ENCODE results near the gene MRPL37. TPM values are rescaled to one million over a fixed set of nuclear protein-coding genes. Genes with fewer than 3 reads are reported as not detected.
"Not testable (repeated sequence)": the region's sequence is repeated elsewhere in the genome, so short reads cannot be mapped to it uniquely, and the experiment has no call there.

MRPL37 gene
- total RNA-seq, 1 donor from 2014 or later = 83.9 TPM

DNA sequence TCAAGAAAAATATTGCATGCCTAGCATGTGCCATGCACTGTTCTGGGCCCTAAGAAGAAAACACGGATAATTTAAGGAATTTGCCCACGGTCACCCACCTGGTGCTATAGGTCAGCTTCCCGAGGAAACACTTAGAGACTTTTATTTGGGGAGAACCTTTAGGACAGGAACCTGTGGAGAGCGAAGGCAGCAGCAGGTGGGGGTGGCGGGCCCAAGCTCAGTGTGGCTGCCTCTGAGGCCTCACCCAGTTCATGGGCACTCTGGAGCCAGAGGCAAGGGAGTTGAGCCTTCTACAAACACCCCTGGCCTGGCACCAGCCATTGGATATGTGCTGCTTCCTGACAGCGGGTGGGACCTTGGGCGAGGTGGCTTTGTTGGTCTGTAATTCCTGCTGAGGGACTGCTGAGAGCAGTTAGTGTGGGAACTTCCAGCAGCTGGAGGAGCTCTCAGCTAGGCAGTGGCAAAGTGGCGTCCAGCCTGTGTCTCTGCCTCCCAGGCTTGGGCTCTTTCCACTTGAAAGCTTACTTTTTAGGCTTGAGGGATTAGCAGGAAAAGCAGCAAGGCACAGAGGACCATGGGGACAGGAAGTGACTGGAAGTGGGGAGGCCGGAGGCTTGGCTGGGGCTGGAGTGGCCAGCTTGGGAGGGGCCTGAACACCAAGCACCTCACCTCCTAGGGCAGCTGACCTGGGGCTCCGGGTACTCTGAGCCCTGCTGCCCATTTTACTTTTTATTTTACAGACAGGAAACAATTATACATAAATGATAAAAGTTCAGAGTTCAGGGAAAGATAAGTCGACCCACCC lies 19.1 kb downstream of the MRPL37 start:
- DNase-seq (ENCODE audit: extremely low read depth, low read depth, low spot score) = no peak

DNA sequence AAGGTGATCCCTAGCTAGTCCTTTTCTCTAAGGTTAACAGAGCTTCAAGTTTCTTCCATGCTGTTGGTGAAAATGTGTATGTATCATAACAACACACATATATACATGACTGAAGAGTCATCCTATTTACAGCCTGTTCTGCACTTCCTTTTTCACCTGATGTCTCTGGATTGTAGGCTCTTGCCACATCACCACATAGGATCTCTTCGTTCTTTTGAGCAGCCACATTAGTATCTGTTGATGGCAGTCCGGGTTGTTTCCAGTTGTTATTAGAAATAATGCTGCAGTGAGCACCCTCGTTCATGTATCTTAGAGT lies 19.7 kb downstream of the MRPL37 start:
- no peak for DNase-seq (ENCODE audit: extremely low read depth, low read depth, low spot score)

DNA sequence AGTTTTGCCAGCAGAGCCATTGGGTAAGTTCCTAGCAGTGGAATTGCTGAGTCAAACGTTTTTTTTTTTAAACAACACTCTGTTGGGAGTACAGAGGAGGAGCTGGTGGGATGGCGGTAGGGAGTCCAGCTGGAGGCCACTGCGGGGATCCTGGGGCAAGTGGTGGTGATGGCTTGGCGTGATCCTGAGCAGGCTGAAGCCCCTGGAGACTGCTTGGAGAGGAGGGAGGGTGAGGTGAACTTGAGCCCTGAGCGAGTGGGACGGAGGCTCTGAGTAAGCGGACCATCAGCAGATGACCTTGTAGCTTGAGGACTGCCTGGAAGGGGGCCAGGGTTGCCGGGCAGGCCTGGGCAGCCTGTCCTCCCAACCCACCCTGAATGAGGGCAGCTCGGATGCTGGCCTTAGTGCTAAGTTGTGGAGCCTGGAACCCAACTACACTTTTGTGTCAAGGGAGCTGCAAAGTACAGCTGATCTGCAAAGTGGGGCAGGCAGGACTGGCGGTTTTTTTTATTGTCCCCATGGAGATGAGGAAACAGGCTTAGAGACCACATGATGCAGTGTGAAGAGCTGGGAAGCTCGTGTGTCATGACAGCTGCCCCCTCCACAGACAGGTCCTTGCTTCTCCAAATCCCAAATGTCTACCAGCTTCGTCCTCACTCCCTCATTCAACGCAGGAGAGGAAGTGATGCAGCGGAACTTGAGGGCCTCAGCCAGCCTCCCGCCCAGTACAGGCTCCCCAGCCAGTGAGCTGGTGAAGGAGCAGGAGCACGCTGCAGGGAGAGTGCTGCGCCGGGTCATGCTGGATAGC lies 20.2 kb downstream of the MRPL37 start:
- DNase-seq (ENCODE audit: extremely low read depth, low read depth, low spot score) = no peak

DNA sequence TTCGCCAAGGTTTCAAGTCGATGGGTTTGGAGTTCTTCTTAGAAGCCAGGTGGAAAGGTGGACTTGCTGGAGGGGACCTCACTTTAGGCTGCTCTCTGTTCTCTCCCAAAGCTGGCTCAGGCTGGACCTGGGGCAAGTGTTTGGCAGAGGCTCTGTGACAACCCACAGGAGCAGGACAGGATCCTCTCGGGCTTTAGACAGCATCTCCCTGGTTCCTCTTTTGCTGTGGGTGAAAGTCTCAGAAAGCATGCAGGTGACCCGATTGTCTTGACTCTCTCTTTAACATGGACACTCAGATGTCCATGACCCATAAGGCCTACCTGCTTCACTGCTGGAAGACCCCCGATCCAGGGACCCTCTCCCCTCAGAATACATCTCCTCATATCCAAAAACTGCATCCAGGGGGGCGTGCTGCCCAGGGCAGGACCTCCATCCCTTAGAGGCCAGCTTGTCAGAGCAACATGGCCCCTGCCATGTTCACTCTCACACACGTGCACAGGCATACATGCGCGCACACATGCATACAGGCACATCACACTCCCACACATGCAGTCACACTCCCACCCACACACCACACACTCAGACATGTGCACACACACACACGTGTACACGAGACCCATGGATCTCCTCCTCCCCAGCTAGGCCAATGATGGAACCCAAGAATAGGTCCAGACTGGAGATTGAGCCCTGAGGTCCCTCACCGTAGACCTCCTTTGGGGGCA lies 21.3 kb downstream of the MRPL37 start:
- DNase-seq (ENCODE audit: extremely low read depth, low read depth, low spot score) = no peak

DNA sequence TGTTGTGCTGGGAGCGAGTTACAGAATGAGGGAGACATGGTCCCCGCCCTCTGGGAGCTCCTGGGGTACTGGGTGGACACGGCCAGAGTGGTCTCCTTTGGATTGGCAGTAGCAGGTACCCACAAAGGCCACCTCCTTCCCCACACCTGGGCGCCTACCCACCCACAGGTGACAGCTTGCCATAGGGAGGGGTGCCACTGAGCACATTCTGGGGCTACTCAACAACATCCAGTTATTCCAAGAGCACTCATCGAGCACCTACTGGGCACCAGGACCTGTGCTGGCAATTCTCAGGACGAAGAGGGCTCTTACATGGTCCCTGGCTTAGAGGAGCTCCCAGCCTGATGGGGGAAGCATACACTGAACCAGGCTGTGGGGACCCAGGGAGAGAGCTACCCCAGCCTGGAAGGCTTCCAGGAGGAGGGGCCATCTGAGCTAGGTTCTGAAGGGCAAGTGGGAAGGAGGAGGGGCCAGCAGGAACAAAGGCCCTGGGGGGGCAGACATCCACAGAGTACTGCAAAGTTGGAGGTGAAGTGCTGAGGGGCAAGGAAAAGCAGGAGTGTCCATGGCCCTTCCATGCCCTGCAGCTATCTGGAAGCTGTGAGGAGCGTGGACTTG lies 22.0 kb downstream of the MRPL37 start:
- no peak for DNase-seq (ENCODE audit: extremely low read depth, low read depth, low spot score)

DNA sequence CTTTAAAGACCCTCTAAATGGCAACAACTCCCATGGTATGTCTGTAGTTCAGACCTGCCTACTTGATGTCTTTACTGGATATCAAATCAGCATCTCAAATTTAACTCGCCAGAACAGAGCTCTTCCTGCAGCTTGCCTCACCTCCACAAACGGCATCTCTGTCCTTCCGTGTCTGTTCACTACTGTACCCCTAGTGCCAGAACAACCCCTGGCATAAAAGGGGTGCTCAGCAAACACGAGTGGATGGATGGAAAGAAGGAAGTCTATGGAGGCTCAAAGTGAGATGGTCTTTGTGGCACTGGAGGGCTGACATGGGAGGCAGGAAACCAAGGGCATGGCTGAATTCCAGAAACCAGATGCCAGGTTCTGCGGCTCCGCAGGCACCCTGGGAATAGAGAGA lies 22.7 kb downstream of the MRPL37 start:
- DNase-seq (ENCODE audit: extremely low read depth, low read depth, low spot score) = no peak

DNA sequence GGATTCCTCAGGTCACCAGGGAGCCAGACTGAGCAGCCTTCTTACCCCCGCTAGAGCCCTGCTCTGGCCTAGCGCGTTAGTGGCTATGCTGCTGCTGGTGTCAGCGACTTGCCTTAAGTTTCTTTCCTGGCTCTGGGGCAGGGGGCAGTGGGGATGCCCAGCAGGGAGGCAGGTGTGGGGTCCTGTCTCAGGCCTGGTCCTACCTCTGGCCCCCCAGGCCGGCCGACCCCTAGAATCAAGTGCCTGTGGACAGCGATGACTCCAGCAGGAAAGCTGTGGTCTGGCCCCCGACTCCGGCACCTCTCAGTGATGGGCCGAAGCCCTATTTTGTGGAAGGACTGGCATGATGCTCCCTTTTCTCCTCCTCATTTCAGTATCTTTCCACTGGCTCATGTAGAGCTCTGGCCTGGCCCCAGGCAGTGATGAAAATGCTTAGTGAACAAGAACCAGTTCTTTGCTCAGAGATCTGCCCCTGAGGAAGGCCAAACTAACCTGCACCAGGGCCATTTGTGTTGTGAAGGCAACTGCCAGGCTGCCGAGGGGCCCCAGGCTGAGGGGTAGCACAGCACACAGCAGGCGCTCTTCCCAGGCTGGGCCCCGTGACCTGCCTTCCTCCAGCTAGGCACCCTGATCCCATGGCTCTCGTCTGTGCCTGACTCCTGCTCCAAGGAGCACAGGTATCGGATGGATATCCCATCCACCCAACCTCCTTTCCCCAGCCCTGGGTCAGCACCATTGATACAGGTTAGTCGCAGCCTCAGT lies 23.7 kb downstream of the MRPL37 start:
- no peak for DNase-seq (ENCODE audit: extremely low read depth, low read depth, low spot score)

DNA sequence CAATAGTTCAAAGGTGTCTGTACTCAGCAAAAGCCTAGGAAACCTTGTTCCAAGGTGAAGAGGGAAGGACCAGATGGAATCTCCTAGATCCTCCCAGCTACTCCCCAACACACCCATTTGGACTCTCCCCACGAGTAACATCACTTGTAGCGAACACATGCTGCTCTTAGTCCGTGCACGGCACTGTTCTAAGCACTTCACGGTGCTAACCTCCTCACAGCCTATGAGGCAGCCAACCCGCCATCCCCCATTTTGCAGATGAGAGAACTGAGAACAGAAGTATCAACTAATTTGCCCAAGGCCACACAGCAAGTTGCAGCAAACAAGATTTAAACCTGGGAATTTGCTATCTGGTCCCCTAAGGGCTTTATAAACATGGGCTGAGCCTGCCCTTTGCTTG lies 24.3 kb downstream of the MRPL37 start:
- DNase-seq (ENCODE audit: extremely low read depth, low read depth, low spot score) = no peak

DNA sequence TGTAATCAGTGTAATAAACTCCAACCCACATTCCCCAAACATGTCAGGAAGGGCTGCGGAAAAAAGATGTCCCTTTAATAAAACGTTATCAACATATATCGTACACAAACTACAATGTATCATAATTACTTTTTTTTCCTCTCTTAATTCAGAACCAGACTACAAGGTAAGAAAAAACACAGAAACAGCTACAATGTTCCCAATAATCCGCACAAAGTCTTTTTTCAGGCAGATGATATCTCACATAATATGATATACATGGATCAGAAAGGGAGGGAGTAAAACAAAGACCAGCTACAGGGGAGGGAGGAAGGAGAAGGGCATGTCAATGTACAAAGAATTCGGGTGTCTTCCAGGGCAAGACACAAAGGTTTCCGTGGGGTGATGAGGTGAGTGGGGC lies 25.4 kb downstream of the MRPL37 start:
- DNase-seq (ENCODE audit: extremely low read depth, low read depth, low spot score) = no peak

DNA sequence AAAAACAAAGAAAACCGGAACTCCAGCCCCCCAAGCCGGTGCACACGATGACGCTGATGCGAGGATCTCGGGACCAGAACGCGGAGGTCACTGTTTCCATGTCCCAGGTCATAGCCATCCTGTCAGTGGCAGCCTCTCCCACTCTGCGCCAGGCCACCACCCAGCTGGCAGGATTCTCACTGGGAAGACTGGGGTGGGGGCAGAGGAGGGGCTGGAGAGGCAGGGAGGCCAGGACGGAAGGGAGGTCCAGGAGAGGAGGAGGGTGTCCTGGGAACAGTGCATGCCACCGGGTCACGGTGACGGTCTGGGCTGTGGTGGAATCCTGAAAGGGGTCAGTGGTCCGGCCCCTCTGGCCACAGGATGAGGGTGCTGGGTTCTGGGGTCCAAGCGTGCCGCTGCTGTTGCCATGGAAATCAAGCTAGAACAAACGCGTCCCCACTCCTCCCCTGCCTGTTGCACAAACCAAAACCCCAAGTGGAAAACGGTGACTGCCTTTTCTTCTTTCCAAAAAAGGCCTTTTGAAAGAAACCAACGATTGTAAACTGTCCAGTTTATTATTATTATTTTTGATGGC lies 26.1 kb downstream of the MRPL37 start:
- DNase-seq (ENCODE audit: extremely low read depth, low read depth, low spot score) = no peak

DNA sequence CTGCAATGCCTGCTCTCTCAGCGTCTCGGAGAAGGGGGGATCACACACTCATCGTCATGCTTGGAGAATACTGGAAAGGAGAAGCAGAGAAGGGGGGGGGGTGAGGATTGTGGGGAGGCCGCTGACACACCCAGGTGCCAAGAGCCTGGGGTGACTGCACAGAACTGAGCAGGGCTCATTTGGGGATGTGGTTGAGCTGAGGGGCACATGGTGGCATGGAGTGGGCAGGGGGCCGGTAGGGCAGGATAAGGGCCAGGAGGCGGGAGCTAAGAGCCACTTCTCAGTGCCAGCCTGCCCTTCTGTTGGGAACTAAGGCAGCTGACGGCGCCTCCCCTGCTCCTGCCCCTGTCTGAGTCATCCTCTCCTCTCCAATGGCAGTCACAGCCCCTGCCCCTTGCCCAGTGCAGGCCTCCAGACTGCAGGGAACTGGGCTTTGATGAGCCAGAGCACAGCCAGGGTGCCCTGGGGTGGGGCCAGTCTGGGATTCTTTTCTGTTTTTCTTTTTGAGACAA lies 27.2 kb downstream of the MRPL37 start:
- no peak for DNase-seq (ENCODE audit: extremely low read depth, low read depth, low spot score)

DNA sequence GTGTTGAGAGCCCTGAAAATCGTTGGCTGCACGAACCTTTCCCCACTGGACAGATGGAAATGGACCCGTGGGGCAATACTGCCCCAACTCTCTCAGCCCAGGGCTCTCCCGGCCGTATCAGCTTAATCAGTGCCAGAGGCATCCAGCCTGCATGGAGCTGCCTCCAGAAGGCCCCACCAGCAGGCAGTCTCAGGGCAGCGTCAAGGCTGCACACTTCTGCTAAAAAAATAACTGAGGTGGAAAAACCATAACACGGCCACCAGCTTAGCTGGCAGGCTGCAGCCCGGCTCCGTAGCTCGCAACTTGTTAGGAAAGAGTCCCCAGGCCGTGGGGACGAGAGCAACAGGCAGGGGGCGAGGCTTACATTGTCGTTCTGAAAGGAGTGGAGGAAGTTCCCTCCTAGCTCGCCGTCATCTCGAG lies 27.9 kb downstream of the MRPL37 start:
- DNase-seq (ENCODE audit: extremely low read depth, low read depth, low spot score) = no peak

DNA sequence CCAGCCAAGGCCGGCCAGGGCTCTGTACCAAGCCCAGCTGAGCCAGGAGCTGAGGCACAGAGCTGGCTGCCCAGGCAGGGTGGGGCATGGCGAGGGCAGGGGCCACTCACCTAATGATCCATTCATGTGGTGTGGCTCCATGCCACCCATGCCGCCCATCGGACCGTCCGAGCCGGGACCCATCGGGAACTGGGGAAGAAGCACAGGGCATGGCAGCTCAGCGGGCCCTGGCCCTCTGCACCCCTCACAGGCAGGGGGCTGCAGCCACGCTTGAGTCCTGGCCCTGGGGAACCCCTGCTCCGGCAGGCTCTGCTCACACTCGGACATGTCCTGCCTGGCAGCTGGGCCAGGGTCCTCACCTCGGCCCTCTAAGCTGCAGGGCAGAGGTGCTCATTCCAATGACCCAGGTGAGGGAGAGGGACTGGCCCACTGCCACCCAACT lies 28.7 kb downstream of the MRPL37 start:
- DNase-seq (ENCODE audit: extremely low read depth, low read depth, low spot score) = no peak

DNA sequence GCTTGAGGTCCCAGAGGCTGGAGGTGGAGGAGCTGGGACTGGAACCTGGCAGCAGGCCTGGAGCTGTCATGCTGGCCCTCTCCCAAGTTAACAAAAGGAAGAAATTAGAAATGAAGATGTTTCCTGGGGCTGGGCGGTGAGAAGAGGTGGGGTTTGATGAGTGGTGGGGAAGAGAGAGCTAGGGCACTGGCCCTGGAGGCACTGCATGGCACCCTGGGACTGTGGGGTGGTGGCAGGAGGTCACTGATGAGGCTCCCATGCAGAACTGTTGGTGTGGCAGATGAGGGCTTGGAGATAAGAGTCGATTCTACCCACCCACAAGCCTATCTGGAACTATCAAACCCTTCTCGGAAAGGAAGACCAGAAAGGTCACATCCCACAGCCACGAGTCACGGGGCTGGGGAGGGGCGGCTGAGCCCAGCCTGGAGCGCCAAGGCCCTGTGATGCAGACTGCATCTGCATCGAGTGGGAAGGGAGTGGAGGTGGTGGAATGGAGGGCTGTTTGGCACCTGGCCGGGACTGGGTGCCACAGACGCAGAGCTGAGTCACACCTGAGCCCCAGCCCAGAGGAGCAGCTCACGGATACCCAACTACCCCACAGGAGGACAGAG lies 29.4 kb downstream of the MRPL37 start:
- DNase-seq (ENCODE audit: extremely low read depth, low read depth, low spot score) = no peak

DNA sequence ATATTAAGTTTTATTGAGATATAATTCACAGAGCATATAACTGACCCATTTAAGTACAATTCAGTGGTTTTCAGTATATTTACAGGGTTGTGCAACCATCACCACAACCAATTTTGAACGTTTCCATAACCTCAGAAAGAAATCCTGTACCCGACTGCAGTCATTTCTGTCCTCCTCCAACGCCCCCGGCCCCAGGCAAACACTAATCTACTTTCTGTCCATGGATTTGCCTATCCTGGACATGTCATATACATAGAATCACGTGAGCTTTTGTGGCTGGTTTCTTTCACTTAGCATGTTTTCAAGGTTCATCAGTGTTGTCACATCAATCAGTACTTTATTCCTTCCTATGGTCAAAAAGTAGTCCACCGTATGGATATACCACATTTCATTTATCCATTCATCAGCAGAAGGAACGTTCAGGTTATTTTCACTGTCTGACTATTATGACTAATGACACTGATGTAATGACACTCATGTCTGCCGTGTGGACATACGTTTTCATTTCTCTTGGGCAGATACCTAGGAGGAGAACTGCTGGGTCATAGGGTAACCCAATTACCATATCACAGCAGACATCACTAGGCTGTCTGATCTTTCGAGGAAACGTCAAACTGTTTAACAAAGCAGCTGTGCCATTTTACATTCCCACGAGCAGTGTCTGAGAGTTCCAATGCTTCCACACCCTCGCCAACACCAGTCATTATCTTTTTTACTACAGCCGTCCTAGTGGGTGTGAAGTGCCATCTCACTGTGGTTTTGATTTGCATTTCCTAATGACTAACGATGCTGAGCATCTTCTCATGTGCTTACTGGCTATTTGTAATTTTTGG lies 30.8 kb downstream of the MRPL37 start:
- no peak for DNase-seq (ENCODE audit: extremely low read depth, low read depth, low spot score)

DNA sequence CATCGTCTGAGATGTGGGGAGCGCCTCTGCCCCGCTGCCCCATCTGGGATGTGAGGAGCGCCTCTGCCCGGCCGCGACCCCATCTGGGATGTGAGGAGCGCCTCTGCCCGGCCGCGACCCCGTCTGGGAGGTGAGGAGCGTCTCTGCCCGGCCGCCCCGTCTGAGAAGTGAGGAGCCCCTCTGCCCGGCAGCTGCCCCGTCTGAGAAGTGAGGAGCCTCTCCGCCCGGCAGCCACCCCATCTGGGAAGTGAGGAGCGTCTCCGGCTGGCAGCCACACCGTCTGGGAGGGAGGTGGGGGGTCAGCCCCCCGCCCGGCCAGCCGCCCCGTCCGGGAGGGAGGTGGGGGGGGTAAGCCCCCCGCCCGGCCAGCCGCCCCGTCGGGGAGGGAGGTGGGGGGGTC lies 33.2 kb downstream of the MRPL37 start:
- not testable (repeated sequence) for DNase-seq (ENCODE audit: extremely low read depth, low read depth, low spot score)

DNA sequence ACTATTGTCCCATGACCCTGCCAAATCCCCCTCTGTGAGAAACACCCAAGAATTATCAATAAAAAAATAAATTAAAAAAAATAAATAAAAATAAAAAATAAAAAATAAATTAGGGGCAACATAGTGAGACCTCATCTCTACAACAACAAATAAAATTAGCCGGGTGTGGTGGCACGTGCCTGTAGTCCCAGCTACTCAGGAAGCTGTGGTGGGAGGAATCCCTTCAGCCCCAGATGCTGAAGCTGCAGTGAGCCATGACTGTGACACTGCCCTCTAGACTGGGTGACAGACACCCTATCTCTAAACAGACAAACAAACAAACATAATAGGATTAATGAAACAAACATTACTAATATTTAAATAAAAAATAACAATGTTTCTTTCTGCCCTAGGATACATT lies 34.3 kb downstream of the MRPL37 start:
- no peak for DNase-seq (ENCODE audit: extremely low read depth, low read depth, low spot score)

DNA sequence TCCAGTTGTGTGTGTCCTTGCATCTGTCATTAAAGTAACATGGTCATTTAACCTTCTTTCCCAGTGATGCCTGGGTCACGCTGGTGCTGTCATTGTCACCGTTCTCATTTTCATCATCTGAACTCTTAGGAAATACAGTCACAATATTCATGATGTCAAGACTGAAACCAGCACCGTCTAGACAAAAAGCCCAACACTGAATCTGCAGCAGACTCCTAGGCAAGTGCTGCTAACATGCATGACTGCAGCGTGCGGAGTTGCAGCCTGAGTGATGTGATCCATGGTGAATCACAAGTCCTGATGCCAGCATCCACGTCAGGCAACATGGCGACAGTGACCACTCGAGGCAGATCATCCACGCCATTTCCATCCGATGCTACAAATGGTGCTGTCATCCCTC lies 37.6 kb downstream of the MRPL37 start:
- DNase-seq (ENCODE audit: extremely low read depth, low read depth, low spot score) = no peak

All from glomerular endothelial cell (primary cell).